GM18868 (cell line): Measurements from ENCODE around the gene IRAK2.
A peak's percentile ranks its signal among the peaks of the same experiment; 100 is the strongest.

ENCODE experiments used
- ATAC-seq: cut with Tn5 transposase; IDR thresholded peaks from one replicate; pipeline ENCODE4 v1.9.1; 2021; ENCODE audit warnings: mild to moderate bottlenecking, moderate library complexity; ENCODE audit not compliant: unreplicated experiment

Gene IRAK2

GRCh38 chr3:10188804-10189556, 24.3 kb downstream of the IRAK2 start:
- ATAC-seq, result no peak

GRCh38 chr3:10189557-10190354, 25.0 kb downstream of the IRAK2 start:
- no peak for ATAC-seq

GRCh38 chr3:10192953-10193691, 28.4 kb downstream of the IRAK2 start:
- peak; percentile 43 for ATAC-seq

GRCh38 chr3:10193692-10194327, 29.1 kb downstream of the IRAK2 start:
- no peak for ATAC-seq

- no peak for ATAC-seq
These were observed 29.8 kb downstream of the IRAK2 start for GRCh38 chr3:10194328-10195071.

GRCh38 chr3:10195366-10196089, 30.8 kb downstream of the IRAK2 start:
- no peak for ATAC-seq

GRCh38 chr3:10196389-10197052, 31.8 kb downstream of the IRAK2 start:
- no peak for ATAC-seq

- no peak for ATAC-seq
These were observed 33.5 kb downstream of the IRAK2 start for GRCh38 chr3:10198226-10198625.

- ATAC-seq, result peak; percentile 77
These were observed 34.3 kb downstream of the IRAK2 start for GRCh38 chr3:10198761-10199649.

GRCh38 chr3:10204921-10205320, 40.2 kb downstream of the IRAK2 start:
- no peak for ATAC-seq

GRCh38 chr3:10205451-10206165, 40.9 kb downstream of the IRAK2 start:
- ATAC-seq, result no peak

- ATAC-seq, result no peak
These were observed 41.4 kb downstream of the IRAK2 start for GRCh38 chr3:10206166-10206511.

GRCh38 chr3:10213156-10213792, 48.6 kb downstream of the IRAK2 start:
- ATAC-seq, result no peak

- no peak for ATAC-seq
These were observed 51.1 kb downstream of the IRAK2 start for GRCh38 chr3:10215578-10216368.

GRCh38 chr3:10217359-10217758, 52.6 kb downstream of the IRAK2 start:
- ATAC-seq, result no peak

GRCh38 chr3:10219737-10220136, 55.0 kb downstream of the IRAK2 start:
- ATAC-seq, result no peak
